Esophagus squamous epithelium (tissue), 4 donors: Measurements from ENCODE around the gene CDH11.

Experiments used
- CTCF ChIP-seq, 6 experiments: fragments of 450-650 bp in 4 of 6; fragments of 200-600 bp in 2 of 6; sonication (generic) in 2 of 6; IDR thresholded peaks; one replicate each; pipeline ENCODE4 v1.5.1; 2016 to 2019; ENCODE audit warnings: antibody characterized with exemption in 6 of 6, mild to moderate bottlenecking in 4 of 6, moderate library complexity in 4 of 6
- POLR2A ChIP-seq, 4 donors: fragments of 450-650 bp; IDR thresholded peaks; one replicate each; pipeline ENCODE4 v1.6.1; 2017; ENCODE audit warnings: antibody characterized with exemption in 4 of 4, mild to moderate bottlenecking in 4 of 4, moderate library complexity in 3 of 4

- TF ChIP-seq CTCF (IDR thresholded peaks at IDR 0.05): no peak
- no peak for TF ChIP-seq POLR2A (IDR thresholded peaks at IDR 0.05)
These were observed 171.6 kb downstream of the CDH11 start for GRCh38 chr16:64950262-64950661.
